Measurements from ENCODE around the gene MBD3L2B.

MBD3L2B gene

GRCh38 chr19:6997679-6998445, 23.4 kb downstream of the MBD3L2B start:
- TF ChIP-seq ZC3H10 (CRISPR knock-in tag; IDR thresholded peaks at IDR 0.05): no peak
- TF ChIP-seq GLIS3 (CRISPR knock-in tag; IDR thresholded peaks at IDR 0.05): no peak
- TF ChIP-seq ZFP30 (CRISPR knock-in tag; IDR thresholded peaks at IDR 0.05): no peak
- no peak for TF ChIP-seq TOX (CRISPR knock-in tag; IDR thresholded peaks at IDR 0.05; ENCODE audit: borderline replicate concordance)
- TF ChIP-seq CSDC2 (CRISPR knock-in tag; IDR thresholded peaks at IDR 0.05): no peak
- TF ChIP-seq ISL1 (CRISPR knock-in tag; IDR thresholded peaks at IDR 0.05): no peak
- TF ChIP-seq RARB (CRISPR knock-in tag; IDR thresholded peaks at IDR 0.05): no peak
- no peak for TF ChIP-seq CREB5 (CRISPR knock-in tag; IDR thresholded peaks at IDR 0.05; ENCODE audit: low read depth)
- no peak for TF ChIP-seq PPARA (CRISPR knock-in tag; IDR thresholded peaks at IDR 0.05; ENCODE audit: borderline replicate concordance)
- TF ChIP-seq ZNF8 (CRISPR knock-in tag; IDR thresholded peaks at IDR 0.05): no peak
- TF ChIP-seq OSR1 (CRISPR knock-in tag; IDR thresholded peaks at IDR 0.05): no peak
- no peak for TF ChIP-seq SNAI2 (CRISPR knock-in tag; IDR thresholded peaks at IDR 0.05)
- TF ChIP-seq TCF4 (CRISPR knock-in tag; IDR thresholded peaks at IDR 0.05; ENCODE audit: borderline replicate concordance): no peak
- TF ChIP-seq POU6F1 (CRISPR knock-in tag; IDR thresholded peaks at IDR 0.05; ENCODE audit: borderline replicate concordance, low read depth): no peak
- no peak for TF ChIP-seq ESRRG (CRISPR knock-in tag; IDR thresholded peaks at IDR 0.05)
- ATAC-seq: no peak

- ATAC-seq: no peak
- TF ChIP-seq PPARA (CRISPR knock-in tag; IDR thresholded peaks at IDR 0.05; ENCODE audit: borderline replicate concordance) (no peak), TOX (CRISPR knock-in tag; IDR thresholded peaks at IDR 0.05; ENCODE audit: borderline replicate concordance) (no peak), ESRRG (CRISPR knock-in tag; IDR thresholded peaks at IDR 0.05) (no peak), ISL1 (CRISPR knock-in tag; IDR thresholded peaks at IDR 0.05) (no peak)
These were observed 24.4 kb downstream of the MBD3L2B start for GRCh38 chr19:6996810-6997209.

- ATAC-seq: no peak
These were observed 26.2 kb downstream of the MBD3L2B start for GRCh38 chr19:6995054-6995453.

GRCh38 chr19:6988257-6988656, 33.0 kb downstream of the MBD3L2B start:
- ATAC-seq: no peak
- TF ChIP-seq GLIS3 (CRISPR knock-in tag; IDR thresholded peaks at IDR 0.05) (no peak), ARNTL (CRISPR knock-in tag; IDR thresholded peaks at IDR 0.05; ENCODE audit: borderline replicate concordance, low read depth) (no peak), ZFP3 (CRISPR knock-in tag; IDR thresholded peaks at IDR 0.05) (no peak), ESRRG (CRISPR knock-in tag; IDR thresholded peaks at IDR 0.05) (no peak), PPARA (CRISPR knock-in tag; IDR thresholded peaks at IDR 0.05; ENCODE audit: borderline replicate concordance) (no peak), SNAI2 (CRISPR knock-in tag; IDR thresholded peaks at IDR 0.05) (no peak)

More at GRCh38 chr19:6995054-6995453, 26.2 kb downstream of the MBD3L2B start:
- TF ChIP-seq ZNF8 (CRISPR knock-in tag; IDR thresholded peaks at IDR 0.05) (no peak), ZC3H10 (CRISPR knock-in tag; IDR thresholded peaks at IDR 0.05) (no peak), PPARA (CRISPR knock-in tag; IDR thresholded peaks at IDR 0.05; ENCODE audit: borderline replicate concordance) (no peak), ZFP3 (CRISPR knock-in tag; IDR thresholded peaks at IDR 0.05) (no peak), POU6F1 (CRISPR knock-in tag; IDR thresholded peaks at IDR 0.05; ENCODE audit: borderline replicate concordance, low read depth) (no peak), TCF4 (CRISPR knock-in tag; IDR thresholded peaks at IDR 0.05; ENCODE audit: borderline replicate concordance) (no peak), GLIS3 (CRISPR knock-in tag; IDR thresholded peaks at IDR 0.05) (no peak), SNAI2 (CRISPR knock-in tag; IDR thresholded peaks at IDR 0.05) (no peak), CSDC2 (CRISPR knock-in tag; IDR thresholded peaks at IDR 0.05) (no peak)

GRCh38 chr19:6987850-6988249, 33.4 kb downstream of the MBD3L2B start:
- no peak for ATAC-seq

More at GRCh38 chr19:6987850-6988249, 33.4 kb downstream of the MBD3L2B start:
- TF ChIP-seq RARB (CRISPR knock-in tag; IDR thresholded peaks at IDR 0.05) (no peak), ARNTL (CRISPR knock-in tag; IDR thresholded peaks at IDR 0.05; ENCODE audit: borderline replicate concordance, low read depth) (no peak), SNAI2 (CRISPR knock-in tag; IDR thresholded peaks at IDR 0.05) (no peak), ISL1 (CRISPR knock-in tag; IDR thresholded peaks at IDR 0.05) (no peak), ZC3H10 (CRISPR knock-in tag; IDR thresholded peaks at IDR 0.05) (no peak), CSDC2 (CRISPR knock-in tag; IDR thresholded peaks at IDR 0.05) (no peak), CREB5 (CRISPR knock-in tag; IDR thresholded peaks at IDR 0.05; ENCODE audit: low read depth) (no peak), BACH2 (CRISPR knock-in tag; IDR thresholded peaks at IDR 0.05; ENCODE audit: borderline replicate concordance) (no peak), ZNF8 (CRISPR knock-in tag; IDR thresholded peaks at IDR 0.05) (no peak), ESRRG (CRISPR knock-in tag; IDR thresholded peaks at IDR 0.05) (no peak), POU6F1 (CRISPR knock-in tag; IDR thresholded peaks at IDR 0.05; ENCODE audit: borderline replicate concordance, low read depth) (no peak), ZFP30 (CRISPR knock-in tag; IDR thresholded peaks at IDR 0.05) (no peak)

Measured in SK-N-SH treated with all-trans-retinoic acid at 6 μM for 48 hours (cell line).